GM08714 (cell line): ENCODE data around the gene RRP1B.
"Not testable (repeated sequence)": the region's sequence is repeated elsewhere in the genome, so short reads cannot be mapped to it uniquely, and the experiment has no call there.

Source experiments
- H3K4me3 ChIP-seq: fragments of 200-500 bp; sonication (Bioruptor generic); 2 replicates; pipeline ENCODE4 v1.5.1; 2014; ENCODE audit warnings: mild to moderate bottlenecking, low read length, inconsistent platforms
- ZNF274 ChIP-seq: IDR thresholded peaks from 2 replicates; pipeline ENCODE4 v1.6.1; 2012; ENCODE audit warnings: mild to moderate bottlenecking, low read depth, low read length

The RRP1B gene

GRCh38 chr21:43659136-43660000 lies at the start of gene RRP1B, which contains the start of gene HSF2BP:
Gene RRP1B, plus strand, starts transcription at chr21:43659560. Its CDS starts 105 bp downstream, at chr21:43659665.
Gene HSF2BP, minus strand, starts transcription at chr21:43659488. Its CDS starts 1,392 bp downstream, at chr21:43658096.
- no peak for TF ChIP-seq ZNF274
- H3K4me3 ChIP-seq, result peak within 1 kb of the TSS; percentile 76

GRCh38 chr21:43611598-43612369 lies 47.6 kb upstream of the RRP1B start:
- TF ChIP-seq ZNF274, result no peak
- H3K4me3 ChIP-seq, result no peak overlapping the region

- no peak overlapping the region for H3K4me3 ChIP-seq
- no peak for TF ChIP-seq ZNF274
These were observed 45.4 kb upstream of the RRP1B start for GRCh38 chr21:43613755-43614638.

GRCh38 chr21:43614839-43615238 lies 44.5 kb upstream of the RRP1B start:
- TF ChIP-seq ZNF274, result no peak
- H3K4me3 ChIP-seq, result no peak overlapping the region

GRCh38 chr21:43616861-43617260 lies 42.5 kb upstream of the RRP1B start:
- not testable (repeated sequence) for H3K4me3 ChIP-seq

- TF ChIP-seq ZNF274, result no peak
- H3K4me3 ChIP-seq, result no peak overlapping the region
These were observed 40.4 kb upstream of the RRP1B start for GRCh38 chr21:43618940-43619339.

- H3K4me3 ChIP-seq, result no peak overlapping the region
- no peak for TF ChIP-seq ZNF274
These were observed 40.0 kb upstream of the RRP1B start for GRCh38 chr21:43619344-43619743.

GRCh38 chr21:43619856-43620255 lies 39.5 kb upstream of the RRP1B start:
- no peak overlapping the region for H3K4me3 ChIP-seq
- TF ChIP-seq ZNF274, result no peak

- H3K4me3 ChIP-seq, result no peak overlapping the region
- no peak for TF ChIP-seq ZNF274
These were observed 36.6 kb upstream of the RRP1B start for GRCh38 chr21:43622796-43623195.

- TF ChIP-seq ZNF274, result no peak
- H3K4me3 ChIP-seq, result no peak overlapping the region
These were observed 35.8 kb upstream of the RRP1B start for GRCh38 chr21:43623588-43623987.

- H3K4me3 ChIP-seq, result no peak overlapping the region
- no peak for TF ChIP-seq ZNF274
These were observed 35.0 kb upstream of the RRP1B start for GRCh38 chr21:43624339-43624738.

- TF ChIP-seq ZNF274, result no peak
- H3K4me3 ChIP-seq, result no peak overlapping the region
These were observed 33.0 kb upstream of the RRP1B start for GRCh38 chr21:43626390-43626789.

- no peak for TF ChIP-seq ZNF274
- H3K4me3 ChIP-seq, result no peak overlapping the region
These were observed 31.8 kb upstream of the RRP1B start for GRCh38 chr21:43627527-43627926.

- no peak overlapping the region for H3K4me3 ChIP-seq
- no peak for TF ChIP-seq ZNF274
These were observed 27.8 kb upstream of the RRP1B start for GRCh38 chr21:43631411-43632107.
